SK-N-SH (cell line): ENCODE results near the gene CDKAL1. TPM values are rescaled to one million over a fixed set of nuclear protein-coding genes. Genes with fewer than 3 reads are reported as not detected.

Experiments used
- CTCF ChIA-PET: fragments of 300-600, 350-600 bp; formaldehyde crosslinking; extraction: SDS; loops from one replicate; lab custom pipeline; 2021; lab: Yijun Ruan, JAX
- POLR2A ChIA-PET: fragments of 350-600 bp; sonication (Branson Sonifier 250); formaldehyde crosslinking; extraction: SDS; loops from one replicate; lab custom pipeline; 2020; ENCODE audit warnings: antibody characterized with exemption, inconsistent platforms; lab: Yijun Ruan, JAX
- DNase-seq: peaks from one replicate; pipeline ENCODE4 v3.0.0; 2012
- H2AFZ ChIP-seq: fragments of 200-600 bp; sonication (generic); 2 replicates; pipeline ENCODE4 v1.8.1; 2016; ENCODE audit warnings: antibody characterized with exemption, mild to moderate bottlenecking, low read depth
- H3F3A ChIP-seq: fragments of 200-600 bp; sonication (generic); replicated peaks from 2 replicates; pipeline ENCODE3; 2016; ENCODE audit warnings: antibody characterized with exemption, mild to moderate bottlenecking; ENCODE audit not compliant: insufficient read depth
- H3K27ac ChIP-seq, 2 experiments: fragments of 200-500 bp in 1 of 2; fragments of 200-600 bp in 1 of 2; sonication (Bioruptor generic) in 1 of 2; sonication (generic), shearing (Covaris generic) in 1 of 2; 2 replicates each; pipeline versions ENCODE4 v1.5.1 to v1.6.1; 2014 to 2016; ENCODE audit warnings: low read depth in 2 of 2, inconsistent platforms in 1 of 2, low read length in 1 of 2, mild to moderate bottlenecking in 1 of 2, mixed read lengths in 1 of 2
- H3K27me3 ChIP-seq: fragments of 200-600 bp; sonication (generic), shearing (Covaris generic); 2 replicates; pipeline ENCODE4 v1.6.1; 2016; ENCODE audit warnings: mixed run types; ENCODE audit not compliant: insufficient read depth
- H3K36me3 ChIP-seq, 2 experiments: fragments of 200-500 bp in 1 of 2; fragments of 200-600 bp in 1 of 2; sonication (Bioruptor generic) in 1 of 2; sonication (generic) in 1 of 2; replicated peaks in 1 of 2; 2 replicates each; pipeline versions ENCODE3 to v1.5.1; 2014 to 2016; ENCODE audit warnings: low read length in 1 of 2, mild to moderate bottlenecking in 1 of 2; ENCODE audit not compliant: insufficient read depth in 2 of 2, control insufficient read depth in 1 of 2
- H3K4me1 ChIP-seq, 2 experiments: fragments of 200-500 bp in 1 of 2; fragments of 200-600 bp in 1 of 2; sonication (Bioruptor generic) in 1 of 2; sonication (generic), shearing (Covaris generic) in 1 of 2; 2 replicates each; pipeline versions ENCODE4 v1.5.1 to v1.6.1; 2014 to 2016; ENCODE audit warnings: low read depth in 1 of 2, low read length in 1 of 2, mixed run types in 1 of 2; ENCODE audit not compliant: insufficient read depth in 2 of 2, control insufficient read depth in 1 of 2
- H3K4me2 ChIP-seq: fragments of 200-600 bp; sonication (generic), shearing (Covaris generic); 2 replicates; pipeline ENCODE4 v1.6.1; 2017; ENCODE audit warnings: mixed run types
- H3K4me3 ChIP-seq, 2 experiments: fragments of 200-500 bp in 1 of 2; fragments of 200-600 bp in 1 of 2; sonication (Bioruptor generic) in 1 of 2; sonication (generic), shearing (Covaris generic) in 1 of 2; 2 replicates each; pipeline versions ENCODE4 v1.5.1 to v1.8.1; 2014 to 2016; ENCODE audit warnings: low read depth in 2 of 2, inconsistent platforms in 1 of 2, low read length in 1 of 2, mild to moderate bottlenecking in 1 of 2, mixed read lengths in 1 of 2, moderate library complexity in 1 of 2
- H3K79me2 ChIP-seq: fragments of 200-600 bp; sonication (generic); 2 replicates; pipeline ENCODE4 v1.8.1; 2017; ENCODE audit warnings: mild to moderate bottlenecking; ENCODE audit not compliant: insufficient read depth
- H3K9ac ChIP-seq: fragments of 200-600 bp; sonication (generic); 2 replicates; pipeline ENCODE4 v1.6.1; 2017; ENCODE audit warnings: mixed run types
- H3K9me2 ChIP-seq: fragments of 200-600 bp; sonication (generic); 2 replicates; pipeline ENCODE4 v1.6.1; 2017; ENCODE audit warnings: mixed run types
- H3K9me3 ChIP-seq: fragments of 200-600 bp; sonication (generic); 2 replicates; pipeline ENCODE4 v1.6.1; 2017; ENCODE audit warnings: mixed run types, mild to moderate bottlenecking, moderate library complexity
- H4K20me1 ChIP-seq: fragments of 200-600 bp; sonication (generic); 2 replicates; pipeline ENCODE4 v1.6.1; 2017; ENCODE audit warnings: mild to moderate bottlenecking, mixed run types; ENCODE audit not compliant: insufficient read depth
- CHD2 ChIP-seq: fragments of 150-350 bp; IDR thresholded peaks from 2 replicates; pipeline ENCODE4 v1.6.1; 2018; ENCODE audit warnings: low read length; ENCODE audit not compliant: partially characterized antibody
- EP300 ChIP-seq, 2 experiments: IDR thresholded peaks; 2 replicates each; pipeline versions ENCODE4 v1.4.0 to v1.6.1; 2012; ENCODE audit warnings: borderline replicate concordance in 1 of 2, low read depth in 1 of 2, low read length in 1 of 2
- JUND ChIP-seq: IDR thresholded peaks from 2 replicates; pipeline ENCODE4 v1.4.0; 2012
- NFIC ChIP-seq: IDR thresholded peaks from 2 replicates; pipeline ENCODE4 v1.4.0; 2012; ENCODE audit warnings: borderline replicate concordance
- PBX3 ChIP-seq: IDR thresholded peaks from 2 replicates; pipeline ENCODE4; 2012
- RAD21 ChIP-seq: IDR thresholded peaks from 2 replicates; pipeline ENCODE4 v1.6.1; 2012; ENCODE audit warnings: mild to moderate bottlenecking, low read length
- RFX5 ChIP-seq: IDR thresholded peaks from 2 replicates; pipeline ENCODE4 v1.6.1; 2012; ENCODE audit warnings: mild to moderate bottlenecking, improper control_type of control experiment, low read length
- SMC3 ChIP-seq: IDR thresholded peaks from 2 replicates; pipeline ENCODE4 v1.6.1; 2012; ENCODE audit warnings: low read depth, low read length, improper control_type of control experiment
- TAF1 ChIP-seq: IDR thresholded peaks from 2 replicates; pipeline ENCODE4 v1.6.1; 2012; ENCODE audit warnings: low read depth, mild to moderate bottlenecking, low read length, moderate library complexity, borderline replicate concordance
- TCF12 ChIP-seq: IDR thresholded peaks from 2 replicates; pipeline ENCODE4 v1.4.0; 2012
- TEAD4 ChIP-seq: IDR thresholded peaks from 2 replicates; pipeline ENCODE4 v1.4.0; 2012; ENCODE audit warnings: mild to moderate bottlenecking, borderline replicate concordance; ENCODE audit not compliant: insufficient read depth
- YY1 ChIP-seq: IDR thresholded peaks from 2 replicates; pipeline ENCODE4 v1.4.0; 2012; ENCODE audit warnings: low read depth, mild to moderate bottlenecking
- WGBS: methylation state at CpG from one replicate; pipeline ENCODE4 v1.1.6; 2017; ENCODE audit warnings: low lambda C conversion rate; 5-methylcytosine and 5-hydroxymethylcytosine counted together
- polyA plus RNA-seq, 3 experiments: library from polyadenylated mRNA; depleted of rRNA; stranded (reverse); fragments of >200 nt; gene quantifications; 2 replicates each; pipeline ENCODE4 v1.2.3, GENCODE V29; 2012

Gene CDKAL1
- polyA plus RNA-seq, 1 of the 3 experiments (the other 2 are of a cell fraction) = 2.6 TPM

GRCh38 chr6:21137700-21138335 is 603.6 kb downstream of the CDKAL1 start:
- Histone ChIP-seq H2AFZ (no peak overlapping the region), H3K27ac (peak overlapping the region; percentile 22 to 62; a peak in 3 of 4 replicates), H3K9me3 (no peaks in the 10 kb centered on the region), H3K9me2 (no peaks in the 10 kb centered on the region), H3K27me3 (no peaks in the 10 kb centered on the region), H3K4me1 (peaks cover 0 to 34% of the 10 kb centered on the region in 2 experiments; a peak in 3 of 4 replicates), H3K79me2 (no peaks in the 10 kb centered on the region), H3F3A (no peaks in the 10 kb centered on the region), H4K20me1 (no peaks in the 10 kb centered on the region), H3K4me2 (no peak overlapping the region), H3K36me3 (no peaks in the 10 kb centered on the region), H3K9ac (no peak overlapping the region), H3K4me3 (no peak overlapping the region)
- WGBS = 98% methylated on average over 2 of the region's 2 CpGs
- CTCF ChIA-PET = interaction anchor here (1.2 kb wide), 1 partner anchor 457 kb away, joined by 3 read pairs; no protein-coding TSS in a partner anchor
- TF ChIP-seq PBX3 (0 out of 2 replicates have a peak, but pooled peaks have one; percentile 7), TCF12 (peak; percentile 66), SMC3 (no peak)
- POLR2A ChIA-PET = interaction anchor here (0.6 kb wide), 1 partner anchor 350 kb away, joined by 6 read pairs; no protein-coding TSS in a partner anchor
- no peak for DNase-seq

- H3K36me3 ChIP-seq = no peaks in the 10 kb centered on the region
- no peaks in the 10 kb centered on the region for H3F3A ChIP-seq
- H3K4me1 ChIP-seq = peaks cover 0 to 27% of the 10 kb centered on the region in 2 experiments; a peak in 3 of 4 replicates
- H3K4me2 ChIP-seq = no peak overlapping the region
- H3K27me3 ChIP-seq = no peaks in the 10 kb centered on the region
- 77% methylated on average over 8 of the region's 8 CpGs for WGBS
- H3K79me2 ChIP-seq = no peaks in the 10 kb centered on the region
- CTCF ChIA-PET = interaction anchor here (0.6 to 1.2 kb wide), 3 partner anchors 10 to 458 kb away, joined by 3 read pairs; no protein-coding TSS in a partner anchor
- no peaks in the 10 kb centered on the region for H3K9me2 ChIP-seq
- POLR2A ChIA-PET = interaction anchor here (0.6 kb wide), 1 partner anchor 349 kb away, joined by 6 read pairs; no protein-coding TSS in a partner anchor
- no peak for TF ChIP-seq YY1
- no peak for TF ChIP-seq JUND
- TF ChIP-seq RAD21 = no peak
- no peak for TF ChIP-seq TEAD4
- TF ChIP-seq RFX5 = no peak
- TF ChIP-seq NFIC = no peak
- TF ChIP-seq EP300 (IDR thresholded peaks at IDR 0.05; ENCODE audit: borderline replicate concordance in 1 of 2, low read depth in 1 of 2, low read length in 1 of 2) = no peak
- TF ChIP-seq CHD2 = no peak
- TF ChIP-seq TAF1 = no peak
- TF ChIP-seq, all 33 proteins: peak for 0
- no peak for DNase-seq
- Histone ChIP-seq H4K20me1 (no peaks in the 10 kb centered on the region), H3K4me3 (no peak overlapping the region), H3K9ac (no peak overlapping the region), H3K27ac (peak overlapping the region; percentile 22 to 62; a peak in 3 of 4 replicates), H3K9me3 (no peaks in the 10 kb centered on the region), H2AFZ (no peak overlapping the region)
Observed at GRCh38 chr6:21138336-21139069, 604.2 kb downstream of the CDKAL1 start.
